Measurements from ENCODE around the gene C4orf50.
"Not testable (repeated sequence)": the region's sequence is repeated elsewhere in the genome, so short reads cannot be mapped to it uniquely, and the experiment has no call there.

The C4orf50 gene

GRCh38 chr4:6017030-6017429 is 1.2 kb downstream of the C4orf50 start:
- DNase-seq (ENCODE audit: low spot score) = no peak

- DNase-seq (ENCODE audit: low spot score) = no peak
These were observed 4.7 kb downstream of the C4orf50 start for GRCh38 chr4:6013564-6013963.

- no peak for DNase-seq (ENCODE audit: low spot score)
These were observed 6.0 kb downstream of the C4orf50 start for GRCh38 chr4:6012200-6012599.

- DNase-seq (ENCODE audit: low spot score) = no peak
These were observed 6.5 kb downstream of the C4orf50 start for GRCh38 chr4:6011686-6012085.

DNA sequence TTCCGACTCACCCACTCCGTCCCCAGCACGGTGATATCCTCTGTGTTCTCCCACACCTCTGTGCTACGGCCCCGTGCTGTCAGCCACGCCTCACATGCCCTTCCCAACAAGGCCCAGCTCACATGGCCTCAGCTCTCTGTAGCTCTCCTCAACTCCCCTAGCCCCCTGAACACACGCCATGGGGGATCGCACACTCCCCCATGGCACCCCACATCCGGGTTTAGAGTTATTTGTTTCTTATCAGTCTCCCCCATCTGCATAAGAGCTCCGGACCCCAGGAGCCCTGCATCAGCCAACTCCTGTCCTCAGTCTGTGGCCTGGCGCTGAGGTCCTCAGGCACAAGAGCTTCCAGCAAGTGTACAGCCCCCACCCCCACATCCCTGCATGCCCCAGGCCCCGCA is 7.0 kb downstream of the C4orf50 start:
- DNase-seq (ENCODE audit: low spot score) = no peak

DNA sequence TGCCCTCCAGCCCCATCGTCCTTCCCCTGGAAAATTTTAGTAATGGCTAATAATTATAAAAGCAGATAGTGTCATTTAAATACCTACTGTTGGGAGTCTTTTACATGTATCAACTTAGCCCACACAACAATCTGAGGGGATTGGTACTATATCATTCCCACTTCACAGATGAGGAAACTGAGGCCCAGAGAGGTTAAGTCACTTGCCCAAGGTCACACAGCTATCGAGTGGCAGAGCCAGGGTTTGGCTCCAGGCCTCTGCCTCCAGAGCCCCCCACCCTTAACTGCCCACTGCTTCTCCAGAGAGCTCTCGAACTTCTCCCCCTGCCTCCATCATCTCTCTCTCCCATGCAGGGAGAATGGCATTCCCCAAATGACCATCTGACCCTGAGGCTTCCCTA is 7.4 kb downstream of the C4orf50 start:
- DNase-seq (ENCODE audit: low spot score) = no peak

GRCh38 chr4:6009452-6009851 is 8.8 kb downstream of the C4orf50 start:
- no peak for DNase-seq (ENCODE audit: low spot score)

DNA sequence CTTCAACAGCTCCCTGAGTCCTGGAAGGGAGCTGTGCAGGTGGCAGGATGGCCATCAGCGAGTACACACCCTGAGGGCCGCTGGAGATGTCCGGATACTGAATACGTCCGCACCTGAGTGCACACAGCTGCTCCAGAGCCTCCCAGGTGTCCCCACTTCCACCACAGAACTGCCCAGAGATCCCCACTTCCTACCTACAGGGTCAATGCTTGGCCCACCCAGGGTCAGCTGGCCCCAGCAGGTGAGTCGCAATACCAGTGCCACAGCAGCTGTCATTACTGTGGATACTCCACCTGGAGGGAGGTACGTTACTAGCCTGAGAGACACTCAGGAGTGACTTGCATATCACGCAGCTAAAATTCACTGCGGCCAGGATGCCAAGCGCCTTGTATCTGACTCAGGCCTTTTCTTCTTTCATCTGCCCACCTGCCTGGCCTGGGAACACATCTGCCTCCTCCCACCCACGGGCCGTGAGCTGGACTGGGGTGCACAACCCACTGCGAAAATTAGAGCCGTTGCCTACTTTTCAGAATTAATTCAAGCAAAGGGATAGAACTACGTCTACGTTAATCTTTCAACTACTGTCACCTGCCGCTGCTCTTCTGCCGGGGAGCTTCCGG is 9.4 kb downstream of the C4orf50 start:
- no peak for DNase-seq (ENCODE audit: low spot score)

- no peak for DNase-seq (ENCODE audit: low spot score)
These were observed 10.1 kb downstream of the C4orf50 start for GRCh38 chr4:6008092-6008551.

DNA sequence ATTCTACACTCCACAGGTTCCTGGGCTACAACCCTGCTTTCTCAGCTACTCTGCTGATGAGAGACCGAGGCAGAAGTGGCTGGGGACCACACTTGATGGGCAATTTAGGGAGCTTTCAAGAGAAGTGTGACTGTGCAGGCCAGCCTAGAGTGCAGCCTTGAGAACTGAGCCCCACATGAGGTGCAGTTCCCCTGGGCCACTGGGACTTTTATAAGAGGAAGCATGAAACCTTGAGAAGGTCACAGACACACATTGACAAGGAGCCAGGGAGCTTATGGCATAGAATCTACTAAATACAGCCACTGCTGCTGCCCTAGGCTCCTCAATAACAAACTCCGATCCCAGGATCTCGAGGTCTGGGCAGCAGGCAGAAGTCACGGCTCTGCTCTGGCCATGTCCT is 13.1 kb downstream of the C4orf50 start:
- DNase-seq (ENCODE audit: low spot score) = peak; percentile 38

GRCh38 chr4:6003485-6003884 is 14.7 kb downstream of the C4orf50 start:
- not testable (repeated sequence) for DNase-seq (ENCODE audit: low spot score)

- DNase-seq (ENCODE audit: low spot score) = peak; percentile 9
These were observed 15.3 kb downstream of the C4orf50 start for GRCh38 chr4:6002926-6003325.

DNA sequence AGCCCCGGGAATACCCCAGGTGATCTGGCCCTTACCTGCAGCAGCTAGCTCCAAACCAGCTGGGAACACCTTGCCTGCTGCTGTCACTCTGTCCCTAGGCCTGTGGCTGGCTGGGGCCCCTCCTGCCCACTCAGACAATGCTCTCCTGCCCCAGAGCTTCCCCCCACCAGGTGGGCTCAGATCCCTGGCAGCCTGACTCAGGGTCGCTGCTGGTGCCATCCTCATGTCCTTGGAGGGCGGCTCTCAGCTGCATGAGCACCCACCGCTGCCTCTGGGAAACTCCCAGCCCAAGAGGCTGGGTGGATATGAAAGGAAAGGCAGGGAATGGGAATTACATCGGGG is 15.8 kb downstream of the C4orf50 start:
- no peak for DNase-seq (ENCODE audit: low spot score)

DNA sequence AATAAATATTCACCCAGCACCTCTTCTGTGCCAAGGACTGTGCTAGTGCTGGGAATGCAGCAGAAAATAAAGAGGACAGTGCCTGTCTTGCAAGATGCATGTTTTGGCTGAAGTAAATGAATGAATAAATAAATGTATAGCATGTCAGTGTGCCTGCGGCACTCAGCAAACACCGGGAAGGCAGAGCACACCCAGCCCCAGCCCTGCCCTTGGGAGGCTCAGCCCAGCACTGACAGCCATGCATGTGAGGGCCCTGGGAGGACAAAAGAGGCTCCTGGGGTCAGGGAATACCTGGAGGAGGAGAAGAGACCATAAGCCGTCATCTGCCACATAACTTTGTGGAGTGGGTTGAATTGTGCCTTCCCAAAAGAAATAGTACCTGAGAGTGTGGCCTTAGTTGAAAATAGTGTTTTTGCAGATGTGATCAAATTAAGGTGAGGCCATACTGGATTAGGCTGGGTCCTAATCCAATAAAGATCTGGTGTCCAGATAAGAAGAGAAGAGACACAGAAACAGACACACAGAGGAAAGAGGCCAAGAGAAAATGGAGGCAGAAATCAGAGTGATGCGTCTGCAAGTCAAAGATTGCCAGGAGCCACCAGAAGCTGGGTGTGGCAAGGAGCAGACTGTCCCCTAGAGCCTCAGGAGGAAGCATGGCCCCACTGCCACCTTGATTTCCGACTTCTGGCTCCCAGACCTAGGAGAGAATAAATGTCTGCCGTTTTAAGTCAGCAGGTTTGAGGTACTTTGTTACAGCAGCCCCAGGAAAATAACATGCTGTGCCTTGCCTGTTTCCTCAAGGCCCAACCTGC is 16.3 kb downstream of the C4orf50 start:
- DNase-seq (ENCODE audit: low spot score) = peak; percentile 28

GRCh38 chr4:5999830-6000365 is 18.3 kb downstream of the C4orf50 start:
- no peak for DNase-seq (ENCODE audit: low spot score)

DNA sequence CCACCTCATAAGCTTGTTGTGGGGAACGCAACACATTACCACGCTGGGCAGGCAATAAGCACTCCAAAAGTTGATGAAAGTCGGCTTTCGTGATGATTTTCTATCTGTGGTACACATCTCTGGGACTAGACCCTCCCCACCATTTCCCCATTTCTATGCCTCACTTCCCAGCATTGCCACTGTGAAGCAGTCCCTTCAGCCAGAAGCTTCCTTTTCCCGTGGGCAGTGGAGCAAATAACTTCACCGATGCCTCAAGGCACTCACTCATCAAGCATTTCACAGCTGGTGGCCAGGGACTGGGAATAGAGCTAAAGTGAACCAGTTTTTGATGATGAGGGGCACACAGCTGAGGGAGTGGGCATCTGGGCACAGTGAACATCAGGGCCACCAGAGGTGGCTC is 18.9 kb downstream of the C4orf50 start:
- no peak for DNase-seq (ENCODE audit: low spot score)

DNA sequence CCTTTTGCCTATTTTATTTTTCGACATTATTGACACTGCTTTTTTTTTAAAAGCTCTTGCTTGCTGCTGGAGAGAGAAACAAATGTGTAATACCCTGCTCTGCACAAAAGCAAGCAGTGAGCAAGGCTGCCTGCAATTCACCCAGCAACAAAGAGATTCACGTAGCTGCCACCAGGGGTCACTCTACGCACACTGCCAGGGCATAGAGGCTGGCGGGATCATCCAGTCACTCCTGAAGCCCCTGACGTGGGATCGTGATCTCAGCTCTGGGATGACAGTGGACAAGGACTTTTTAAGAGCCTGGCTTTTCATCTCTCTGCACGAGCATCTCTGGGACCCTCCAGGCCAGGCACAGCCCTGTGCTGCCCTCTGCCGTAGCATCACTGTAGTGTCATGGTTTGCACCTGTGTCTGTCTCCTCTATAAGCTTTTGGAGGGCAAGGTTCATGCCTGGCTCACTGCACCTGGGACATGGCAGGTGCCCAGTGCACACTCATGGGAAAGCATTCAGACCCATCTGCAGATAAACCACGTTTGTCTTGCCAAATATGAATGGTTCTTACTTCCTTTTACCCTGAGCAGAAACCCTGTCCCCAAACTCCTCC is 19.8 kb downstream of the C4orf50 start:
- DNase-seq (ENCODE audit: low spot score) = no peak

DNA sequence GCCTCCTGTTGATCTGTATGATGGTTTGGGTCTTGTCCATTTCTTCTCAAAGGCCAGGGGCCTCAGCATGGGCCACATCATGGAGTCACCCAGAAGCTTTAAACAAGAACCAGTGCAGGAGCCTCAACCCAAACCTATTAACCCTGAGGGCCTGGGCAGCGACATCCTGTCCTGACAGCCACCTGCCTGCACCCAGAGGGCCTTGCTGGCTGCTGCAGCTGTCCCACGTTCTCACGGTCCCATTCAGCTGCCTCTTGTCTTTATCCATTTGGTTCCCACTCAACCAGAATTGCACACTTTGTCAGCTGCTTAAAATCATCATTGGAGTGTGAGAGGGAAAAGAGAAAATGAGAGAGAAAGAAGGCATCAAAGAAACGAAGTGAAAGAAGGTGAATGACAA is 21.6 kb downstream of the C4orf50 start:
- DNase-seq (ENCODE audit: low spot score) = peak; percentile 49

DNA sequence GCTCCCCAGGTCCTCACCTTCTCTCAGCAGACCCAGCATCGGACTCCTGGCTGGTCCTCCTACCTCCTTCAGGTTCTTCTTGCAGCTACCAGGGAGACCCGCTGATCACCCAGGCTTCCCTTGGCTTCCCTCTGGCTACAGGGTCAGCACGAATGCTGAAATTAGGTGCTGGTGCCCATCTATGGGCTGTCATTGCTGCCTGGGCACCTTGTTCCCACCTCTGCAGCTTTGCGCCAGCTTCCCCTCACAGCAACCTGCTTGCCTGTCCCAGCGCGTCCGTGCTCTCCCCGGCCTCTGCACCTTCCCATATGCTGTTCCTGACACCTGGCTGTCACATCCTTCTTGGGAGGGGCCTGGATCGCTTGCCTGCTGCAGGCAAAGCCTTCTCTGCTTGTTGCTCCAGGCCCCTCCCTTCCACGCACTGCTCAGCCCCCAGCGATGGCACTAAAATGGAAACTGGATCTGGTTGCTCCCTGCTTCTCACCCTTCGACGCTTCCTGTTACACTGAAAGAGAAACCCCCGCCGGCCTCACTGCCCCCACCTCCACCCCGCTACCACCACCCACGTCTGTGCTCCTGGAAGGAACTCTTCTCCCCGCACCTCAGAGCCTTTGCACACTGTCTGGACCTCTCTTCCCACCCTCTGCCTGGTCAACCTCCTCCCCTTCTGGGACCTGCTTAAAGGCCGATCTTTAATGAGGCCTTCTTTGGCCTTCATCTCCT is 22.2 kb downstream of the C4orf50 start:
- no peak for DNase-seq (ENCODE audit: low spot score)

DNA sequence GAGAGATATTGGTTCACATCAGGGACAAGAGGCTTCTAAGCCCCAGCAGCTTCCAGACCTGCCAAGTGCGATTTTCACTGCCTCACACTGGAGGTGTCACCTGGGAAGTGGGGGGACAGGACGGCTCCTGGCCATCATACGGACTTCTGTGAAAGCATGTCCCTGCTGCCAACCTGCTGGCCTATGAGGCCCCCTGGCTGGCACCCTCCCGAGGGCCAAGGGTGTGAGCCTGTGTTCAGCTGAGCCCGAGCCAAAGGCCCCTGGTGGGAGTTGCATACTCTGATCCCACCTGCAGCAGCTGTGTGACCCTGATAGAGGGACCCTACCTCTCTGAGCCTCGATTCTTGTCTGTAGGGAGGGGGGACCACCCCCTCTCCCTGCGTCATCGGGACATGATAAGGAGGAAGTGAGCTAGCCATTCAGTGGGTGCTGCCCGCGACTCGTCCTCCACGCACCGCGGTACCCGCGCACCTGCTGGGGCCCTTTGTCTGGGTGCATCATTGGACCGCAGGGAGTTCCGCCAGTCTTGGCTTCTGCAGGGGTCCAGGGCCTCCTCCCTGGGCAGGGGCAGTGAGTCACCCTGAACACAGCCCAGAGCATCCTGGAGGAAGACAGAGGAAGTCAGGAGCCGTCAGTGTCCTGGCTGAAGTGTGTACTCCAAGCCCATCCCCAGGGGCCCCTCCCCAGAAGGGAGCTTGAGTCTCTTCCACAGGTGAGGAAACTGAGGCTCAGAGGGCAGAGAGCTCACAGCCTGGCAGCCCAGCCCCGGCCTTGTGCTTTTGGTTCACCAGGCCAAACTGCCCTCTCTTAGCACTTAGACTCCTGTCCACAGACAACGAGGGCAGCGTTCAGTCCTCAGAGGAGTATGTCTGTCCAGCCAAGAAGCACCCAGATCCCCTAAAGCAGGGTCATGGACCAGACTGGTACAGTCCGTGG is 24.1 kb downstream of the C4orf50 start:
- no peak for DNase-seq (ENCODE audit: low spot score)

- peak; percentile 23 for DNase-seq (ENCODE audit: low spot score)
These were observed 24.9 kb downstream of the C4orf50 start for GRCh38 chr4:5993346-5993745.

Measured in left forelimb (tissue), 1 donor.